Stimulated activated CD8-positive, alpha-beta memory T cell treated with anti-CD3 and anti-CD28 coated beads, Interleukin-7, amount 100 ng/mL, for 24 hours (primary cell): ENCODE results near the gene GPR137C.
"Not testable (repeated sequence)": the region's sequence is repeated elsewhere in the genome, so short reads cannot be mapped to it uniquely, and the experiment has no call there.

Experiments
- DNase-seq: peaks from one replicate; pipeline ENCODE4 v3.0.0-alpha.2; 2020; ENCODE audit warnings: low read depth

The GPR137C gene

GRCh38 chr14:52563120-52563519 lies 10.5 kb downstream of the GPR137C start:
- no peak for DNase-seq

DNA sequence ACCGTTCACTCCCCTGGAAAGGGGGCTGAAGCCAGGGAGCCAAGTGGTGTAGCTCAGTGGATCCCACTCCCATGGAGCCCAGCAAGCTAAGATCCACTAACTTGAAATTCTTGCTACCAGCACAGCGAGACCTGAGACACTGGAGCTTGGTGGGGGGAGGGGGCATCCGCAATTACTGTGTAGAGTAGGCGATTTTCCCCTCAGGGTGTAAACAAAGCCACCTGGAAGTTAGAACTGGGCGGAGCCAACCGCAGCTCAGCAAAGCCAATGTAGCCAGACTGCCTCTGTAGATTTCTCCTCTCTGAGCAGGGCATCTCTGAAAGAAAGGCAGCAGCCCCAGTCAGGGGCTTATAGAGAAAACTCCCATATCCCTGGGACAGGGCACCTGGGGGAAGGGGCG lies 15.8 kb downstream of the GPR137C start:
- not testable (repeated sequence) for DNase-seq

GRCh38 chr14:52575858-52576257 lies 23.2 kb downstream of the GPR137C start:
- no peak for DNase-seq

DNA sequence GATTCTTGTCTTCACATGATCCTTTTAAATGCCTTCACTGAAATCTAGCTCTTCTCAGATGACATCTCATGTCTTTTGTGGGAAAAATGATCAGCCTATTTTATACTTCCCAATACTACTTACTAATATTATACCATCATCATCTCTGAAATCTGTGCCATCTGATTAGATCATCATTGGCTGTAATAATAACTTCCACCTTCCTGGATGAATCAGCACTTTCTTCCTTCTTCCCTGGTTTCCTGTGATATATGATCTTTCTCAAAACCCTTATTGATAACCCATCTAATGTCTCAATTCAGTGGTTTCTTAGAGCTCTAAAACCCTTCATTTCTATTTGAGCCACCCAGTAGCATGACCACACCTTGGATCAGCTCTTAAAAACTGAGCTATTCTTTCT lies 30.9 kb downstream of the GPR137C start:
- no peak for DNase-seq

DNA sequence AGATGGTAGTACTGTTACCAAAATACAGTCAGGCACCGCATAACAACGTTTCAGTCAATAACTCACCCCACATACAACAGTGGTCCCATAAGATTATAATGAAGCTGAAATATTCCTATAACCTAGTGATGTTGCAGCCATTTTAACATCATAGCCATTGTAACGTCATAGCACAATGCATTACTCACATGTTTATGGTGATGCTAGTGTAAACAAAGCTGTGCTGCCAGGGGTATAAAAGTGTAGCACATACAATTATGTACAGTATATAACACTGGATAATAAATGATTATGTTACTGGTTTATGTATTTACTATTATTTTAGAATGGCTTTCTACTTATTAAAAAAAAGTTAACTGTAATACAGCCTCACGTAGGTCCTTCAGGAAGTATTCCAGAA lies 37.0 kb downstream of the GPR137C start:
- DNase-seq, result no peak

- DNase-seq, result no peak
Measured at GRCh38 chr14:52590318-52590717, 37.7 kb downstream of the GPR137C start.

GRCh38 chr14:52596320-52596719 lies 43.7 kb downstream of the GPR137C start:
- DNase-seq, result no peak

- DNase-seq, result no peak
Measured at GRCh38 chr14:52596861-52597260, 44.2 kb downstream of the GPR137C start.

DNA sequence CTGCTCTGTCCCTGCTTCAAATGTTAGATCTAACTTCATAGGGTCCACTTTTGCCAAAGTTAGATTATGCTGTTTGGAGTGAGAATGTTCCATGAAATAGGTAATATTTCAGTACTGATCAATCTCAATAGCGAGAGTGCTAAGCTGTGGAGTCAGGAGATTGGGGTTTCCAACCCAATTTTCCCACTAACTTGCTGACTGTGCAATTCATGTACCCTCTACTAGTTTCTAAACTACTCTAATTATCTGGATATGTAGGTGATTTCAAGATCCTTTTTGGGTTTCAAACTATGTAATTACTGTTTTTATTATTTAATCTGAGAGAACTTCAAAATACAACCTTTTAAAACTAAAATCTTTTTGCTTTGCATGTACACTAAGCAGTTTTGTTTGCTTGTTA lies 45.9 kb downstream of the GPR137C start:
- DNase-seq, result no peak

DNA sequence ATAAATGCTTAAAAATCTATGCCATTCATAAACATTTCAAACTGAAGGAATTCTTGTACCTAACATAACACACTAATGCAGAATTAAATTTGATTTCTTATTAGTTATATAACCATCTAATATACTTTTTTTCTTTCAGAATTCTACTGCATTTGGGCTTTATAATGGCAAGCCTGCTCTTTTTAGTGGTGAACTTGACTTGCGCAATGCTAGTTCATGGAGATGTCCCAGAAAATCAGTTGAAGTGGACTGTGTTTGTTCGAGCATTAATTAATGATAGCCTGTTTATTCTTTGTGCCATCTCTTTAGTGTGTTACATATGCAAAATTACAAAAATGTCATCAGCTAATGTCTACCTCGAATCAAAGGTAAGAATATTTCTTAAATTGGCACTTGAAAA lies 47.3 kb downstream of the GPR137C start:
- DNase-seq, result no peak

GRCh38 chr14:52602131-52602530 lies 49.5 kb downstream of the GPR137C start:
- no peak for DNase-seq

DNA sequence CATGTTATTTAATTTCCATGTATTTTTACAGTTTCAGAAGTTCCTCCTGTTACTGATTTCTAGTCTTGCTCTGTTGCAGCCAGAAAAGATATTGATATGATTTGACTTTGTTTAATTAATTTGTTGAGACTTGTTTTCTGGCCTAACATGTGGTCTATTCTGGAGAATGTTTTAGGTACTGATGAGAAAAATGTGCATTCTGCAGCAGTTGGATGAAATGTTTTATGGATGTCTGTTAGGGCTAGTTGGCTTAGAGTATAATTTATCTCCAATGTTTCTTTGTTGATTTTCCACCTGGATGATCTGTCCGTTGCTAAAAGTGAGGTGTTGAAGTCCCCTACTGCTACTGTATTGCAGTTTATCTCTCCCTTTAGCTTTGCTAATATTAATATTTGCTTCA lies 54.4 kb downstream of the GPR137C start:
- DNase-seq, result no peak

DNA sequence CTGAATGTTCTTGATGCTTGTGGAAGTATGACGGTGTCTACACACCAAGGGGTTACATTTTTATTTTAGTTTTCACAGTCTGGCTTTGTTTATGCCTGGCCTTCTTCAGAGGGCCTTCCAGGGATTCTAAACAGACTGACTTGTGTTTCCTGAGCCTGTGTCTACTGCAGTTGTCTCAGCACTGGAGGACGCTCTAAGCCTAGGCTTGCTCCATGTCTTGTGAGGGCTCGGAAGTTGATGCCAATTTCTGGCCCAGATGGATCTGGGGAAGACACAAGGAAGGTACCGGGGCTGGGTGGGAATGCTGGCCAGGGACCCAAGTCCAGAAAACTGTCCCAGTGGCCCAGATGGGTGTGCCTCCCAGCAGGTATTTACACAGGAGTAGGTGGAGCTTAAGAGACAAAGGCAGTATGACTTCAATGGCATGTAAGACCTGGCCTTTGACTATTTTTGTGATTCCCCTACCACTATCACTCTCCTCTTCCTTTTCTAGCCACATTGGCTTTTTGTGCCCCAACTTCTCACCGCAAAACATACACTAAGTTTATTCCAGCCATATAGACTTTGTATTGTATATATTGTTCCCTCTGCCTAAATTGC lies 56.9 kb downstream of the GPR137C start:
- no peak for DNase-seq

GRCh38 chr14:52610187-52610586 lies 57.6 kb downstream of the GPR137C start:
- DNase-seq, result no peak

DNA sequence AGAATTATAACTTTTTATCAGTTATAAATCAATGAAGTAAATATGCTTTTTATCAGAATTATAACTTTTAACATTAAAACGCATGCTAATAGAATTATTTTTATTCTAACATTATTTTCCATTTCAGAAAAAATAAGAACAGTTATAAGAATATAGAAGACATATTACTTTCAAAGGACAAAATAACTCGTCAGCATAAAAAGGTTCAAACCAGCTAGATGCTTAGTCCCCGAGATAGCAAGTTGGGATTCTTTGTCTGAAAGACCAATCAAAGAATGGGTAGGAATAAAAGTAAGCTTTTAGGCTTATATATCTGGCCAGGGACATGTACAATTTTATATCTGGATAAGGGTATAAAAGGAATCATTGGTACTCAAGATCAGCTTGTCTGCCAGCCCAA lies 66.0 kb downstream of the GPR137C start:
- DNase-seq, result no peak

DNA sequence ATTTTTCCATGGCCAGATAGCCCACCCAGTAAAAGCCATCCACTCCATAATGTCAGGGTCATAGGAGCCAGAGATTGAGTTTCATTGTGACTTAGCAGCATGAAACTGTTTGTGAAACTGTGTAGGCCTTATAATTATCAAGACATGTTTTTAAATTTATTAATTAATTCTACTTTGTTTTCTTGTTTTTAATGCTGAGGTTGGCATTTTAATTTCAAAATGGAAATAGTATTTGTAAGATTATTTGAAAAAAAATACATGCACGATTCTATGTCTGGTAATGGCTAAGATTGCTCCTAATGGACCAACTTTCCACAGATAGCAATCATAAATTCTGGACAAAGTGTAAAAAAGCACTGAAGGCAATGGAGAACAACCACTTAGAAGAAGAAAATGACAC lies 67.1 kb downstream of the GPR137C start:
- DNase-seq, result no peak

DNA sequence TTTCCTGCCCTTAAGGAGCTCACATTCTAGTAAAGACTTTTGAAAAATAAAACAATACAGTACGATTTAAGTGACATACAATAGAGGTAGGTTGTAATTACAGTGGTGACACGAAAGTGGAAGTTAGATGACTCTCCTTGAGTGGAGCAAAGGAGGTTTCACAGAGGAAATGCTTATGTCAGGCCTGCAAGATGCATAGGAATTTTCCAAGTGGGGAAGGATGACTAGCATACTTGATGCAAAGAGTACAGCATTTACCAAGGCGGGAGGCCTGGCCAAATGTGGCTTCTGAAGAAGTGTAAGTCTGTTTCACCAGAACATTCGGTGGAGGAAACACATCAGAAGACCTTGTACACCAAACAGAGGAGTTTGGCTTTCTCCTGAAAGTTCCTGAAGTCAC lies 87.5 kb downstream of the GPR137C start:
- DNase-seq, result no peak

GRCh38 chr14:52641745-52642144 lies 89.1 kb downstream of the GPR137C start:
- DNase-seq, result no peak

- no peak for DNase-seq
Measured at GRCh38 chr14:52649511-52649910, 96.9 kb downstream of the GPR137C start.

- no peak for DNase-seq
Measured at GRCh38 chr14:52650774-52651173, 98.1 kb downstream of the GPR137C start.

DNA sequence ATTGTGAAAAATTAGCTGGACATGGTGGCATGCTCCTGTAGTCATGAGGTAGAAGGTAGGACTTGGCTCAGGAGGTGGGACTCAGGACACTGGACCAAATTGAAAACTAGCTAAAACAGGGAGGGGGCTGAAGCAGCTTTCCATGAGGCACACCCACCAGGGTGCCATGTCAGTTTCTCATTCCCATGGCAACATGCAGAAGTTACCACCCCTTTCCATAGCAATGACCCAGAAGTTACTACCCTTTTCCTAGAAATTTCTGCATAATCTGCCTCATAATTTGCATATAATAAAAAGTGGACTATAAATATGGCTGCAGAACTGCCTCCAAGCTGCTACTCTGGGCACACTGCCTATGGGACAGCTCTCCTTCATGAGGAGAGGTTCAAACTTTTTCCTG lies 104.3 kb downstream of the GPR137C start:
- no peak for DNase-seq

- no peak for DNase-seq
Measured at GRCh38 chr14:52660325-52660724, 107.7 kb downstream of the GPR137C start.

DNA sequence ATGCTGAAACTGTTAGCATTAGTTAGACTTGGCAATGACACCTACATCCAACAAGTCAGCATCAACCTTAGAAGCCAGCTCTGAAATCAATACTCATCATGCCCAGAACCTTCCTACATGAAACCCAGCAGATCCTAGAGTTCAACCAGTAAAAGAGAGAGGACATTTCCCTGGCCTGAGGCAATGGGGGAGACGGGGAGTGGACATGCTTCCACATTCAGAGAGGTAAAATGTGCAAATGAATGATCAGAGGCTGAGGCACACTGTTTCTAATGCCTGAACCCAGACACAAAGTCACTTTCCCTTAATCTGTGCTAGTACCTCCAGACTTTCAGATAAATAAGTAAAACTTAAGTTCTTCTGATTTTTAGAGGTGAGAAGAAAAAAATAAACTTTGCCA lies 108.2 kb downstream of the GPR137C start:
- DNase-seq, result no peak

DNA sequence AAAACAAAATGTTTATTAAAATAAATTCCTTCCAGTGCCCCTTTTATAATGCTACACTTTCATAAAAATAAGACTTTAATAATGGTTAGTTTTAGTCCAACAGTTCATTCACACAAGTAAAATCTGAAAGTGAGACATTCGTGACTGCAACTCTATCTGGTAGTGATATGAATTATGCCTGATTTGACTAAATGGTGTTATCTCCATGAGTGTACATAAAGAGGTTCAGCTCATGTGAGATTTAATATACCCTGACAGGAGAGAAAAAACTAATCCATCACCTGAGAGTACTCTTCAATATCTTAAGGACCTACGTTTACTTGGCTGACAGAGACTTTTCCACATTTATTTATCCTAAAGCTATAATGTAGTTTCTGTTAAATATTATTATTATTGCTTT lies 108.7 kb downstream of the GPR137C start:
- no peak for DNase-seq

- DNase-seq, result no peak
Measured at GRCh38 chr14:52663850-52664249, 111.2 kb downstream of the GPR137C start.
